Heart left ventricle (tissue), 16 donors: ENCODE measurements around the gene HOGA1. TPM values are rescaled to one million over a fixed set of nuclear protein-coding genes. Genes with fewer than 3 reads are reported as not detected.

ENCODE experiments used
- ATAC-seq, 4 donors: fragments of 200-7000 bp; cut with Tn5 transposase; one replicate each; pipeline ENCODE4 v1.9.1; 2020 to 2022; ENCODE audit warnings: moderate library complexity in 4 of 4, mild to moderate bottlenecking in 3 of 4, moderate number of reproducible peaks in 1 of 4
- DNase-seq, 5 donors: peaks; one replicate each; pipeline ENCODE4 v3.0.0-alpha.2; 2020
- H3K27ac ChIP-seq, 12 donors: fragments of 200-600 bp; sonication (generic) in 4 of 12; one replicate each; pipeline versions ENCODE4 v1.5.0 to v1.8.0; 2016 to 2022; ENCODE audit warnings: mild to moderate bottlenecking in 2 of 12
- H3K27me3 ChIP-seq, 9 donors: fragments of 200-600 bp; sonication (generic) in 2 of 9; one replicate each; pipeline versions ENCODE4 v1.5.1 to v1.8.0; 2016 to 2022; ENCODE audit warnings: mild to moderate bottlenecking in 3 of 9
- H3K36me3 ChIP-seq, 9 donors: fragments of 200-600 bp; sonication (generic) in 2 of 9; one replicate each; pipeline versions ENCODE4 v1.5.0 to v1.8.0; 2018 to 2022; ENCODE audit warnings: mild to moderate bottlenecking in 2 of 9
- H3K4me1 ChIP-seq, 12 donors: fragments of 200-600 bp; sonication (generic) in 4 of 12; one replicate each; pipeline versions ENCODE4 v1.5.0 to v1.8.0; 2016 to 2022; ENCODE audit warnings: mild to moderate bottlenecking in 3 of 12
- H3K4me3 ChIP-seq, 12 donors: fragments of 200-600 bp; sonication (generic) in 4 of 12; one replicate each; pipeline versions ENCODE4 v1.5.0 to v1.8.0; 2017 to 2022; ENCODE audit warnings: mild to moderate bottlenecking in 9 of 12, moderate library complexity in 4 of 12
- H3K9me3 ChIP-seq, 12 donors: fragments of 200-600 bp; sonication (generic) in 4 of 12; one replicate each; pipeline versions ENCODE4 v1.5.0 to v1.8.0; 2016 to 2022; ENCODE audit warnings: mild to moderate bottlenecking in 1 of 12
- CTCF ChIP-seq, 12 donors: fragments of 200-600 bp; sonication (generic) in 4 of 12; IDR thresholded peaks; one replicate each; pipeline versions ENCODE4 v1.5.0 to v1.8.0; 2018 to 2022; ENCODE audit warnings: antibody characterized with exemption in 12 of 12, mild to moderate bottlenecking in 5 of 12
- POLR2A ChIP-seq, 2 donors: fragments of 450-650 bp; IDR thresholded peaks; one replicate each; pipeline ENCODE4 v1.6.1; 2017; ENCODE audit warnings: antibody characterized with exemption in 2 of 2, mild to moderate bottlenecking in 2 of 2, moderate library complexity in 2 of 2
- WGBS, 4 donors: extraction: QIAGEN DNeasy Blood & Tissue Kit in 2 of 4; methylation state at CpG; one replicate each; pipeline versions ENCODE4 v1.1.5 to v1.1.7; 2013 to 2018; 5-methylcytosine and 5-hydroxymethylcytosine counted together
- intact Hi-C, 10 donors: fragments of 100-400 bp; cut with DNase I; formaldehyde crosslinking; loops; one replicate each; pipeline versions ENCODE4 v1.11.1 to v1.14.2; 2022
- polyA plus RNA-seq, 2 donors: library from polyadenylated mRNA; stranded (reverse); fragments of 200-250 nt; gene quantifications; one replicate each; pipeline ENCODE4 v1.2.3, GENCODE V29; 2013
- total RNA-seq, 9 donors: library from RNA; depleted of rRNA in 2 of 9; stranded (reverse); fragments of >200 nt in 2 of 9; fragmentation: NEBNext Ultra II Directional in 3 of 9; extraction: Animal tissue kit (Norgen Biotek cat#: 25700) in 3 of 9; gene quantifications; one replicate each; pipeline versions ENCODE4 v1.1.0 to v1.2.4, GENCODE V29; 2016 to 2023
- donor health status: ischemic (EF 13 %, LVEDD 7.1; RV severe dilation, severe dysfunction).
- donor health status: healthy with polysubstance abuse.
- donor health status: DM: no; HTN: yes; CAD: no.
- donor health status: DM: no; HTN: no; CAD: no.
- donor health status: ischemic (EF 25% LVEDD 6.9; RV normal size, moderate dysfunction).
- donor health status: ischemic (EF 25% LVEDD 5.7; RV mildly dilated, moderate dysfunction).
- donor health status: healthy.
- donor health status: DM: yes; HTN: yes; CAD: no.
- donor health status: ischemic (EF 35%, LVEDD 5.7; RV mildly dilated, moderate dysfunction).
- donor health status: nonischemic (EF 11% LVEDD 7.7; RV severe dilation, severe dysfunction).
- donor health status: DM: yes; HTN: yes; CAD: no.
- donor health status: PGD.
- donor health status: ischemic (EF 29% LVEDD 5.4; RV normal size, mild dysfunction).
- donor health status: nonischemic (EF 23%, LVEDD 6.1; RV moderate dilation, normal function).

The HOGA1 gene
- total and polyA plus RNA-seq, 11 donors = 7.5 to 82.6 (median 20.4) TPM

DNA sequence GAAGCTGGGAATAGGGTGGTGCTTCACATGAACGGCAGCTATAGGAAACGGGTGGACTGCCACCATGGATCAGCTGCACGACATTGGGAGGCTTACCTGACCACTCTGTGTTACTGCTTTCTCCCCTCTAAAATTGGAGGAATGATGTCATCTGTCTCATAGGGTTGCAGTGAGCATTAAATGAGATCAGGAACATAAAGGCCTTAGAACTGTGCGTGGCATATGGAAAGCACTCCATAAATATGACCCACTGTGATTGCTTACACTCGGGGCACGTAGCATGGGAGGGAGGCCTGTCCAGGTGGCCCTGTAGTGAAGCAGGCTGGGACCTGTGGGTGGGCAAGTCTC, 15.1 kb downstream of the HOGA1 start:
- Histone ChIP-seq H3K9me3 (no peaks in the 10 kb centered on the region), H3K36me3 (no peaks in the 10 kb centered on the region), H3K27ac (peak overlapping the region in 5 of 12 donors; percentile 61 to 93 (median 90)), H3K4me1 (peaks cover 0 to 62% (median 19%) of the 10 kb centered on the region in 12 donors), H3K4me3 (no peak overlapping the region), H3K27me3 (no peaks in the 10 kb centered on the region)
- intact Hi-C loops = no loop called here
- WGBS, 4 donors = 76 to 89% (median 79%) methylated on average over 6 of the region's 6 CpGs
- ATAC-seq (no peak), DNase-seq (no peak)
- no peak for TF ChIP-seq POLR2A (IDR thresholded peaks at IDR 0.05)
- no peak for TF ChIP-seq CTCF (IDR thresholded peaks at IDR 0.05)

DNA sequence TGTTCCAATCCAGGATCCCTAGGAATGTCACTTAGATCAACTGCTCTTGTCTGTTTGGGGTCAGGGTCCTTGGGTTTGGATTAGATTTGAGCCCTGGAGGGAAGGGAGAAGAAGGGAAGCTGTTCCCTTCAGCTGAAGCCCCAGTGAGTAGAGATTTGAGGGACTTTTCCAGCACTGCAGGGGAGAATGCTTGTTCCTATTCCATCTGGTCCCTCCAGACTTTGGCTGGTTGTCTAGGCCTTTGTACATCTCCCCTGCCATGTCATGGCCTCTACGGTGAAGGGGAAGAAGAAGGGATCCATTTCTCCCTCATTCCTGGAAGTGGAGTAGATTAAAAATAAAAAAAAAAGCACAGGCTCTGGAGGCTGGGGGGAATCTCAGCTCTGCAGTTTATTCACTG, 16.4 kb downstream of the HOGA1 start:
- Histone ChIP-seq H3K4me3 (no peak overlapping the region), H3K27me3 (no peaks in the 10 kb centered on the region), H3K27ac (peak overlapping the region in 7 of 12 donors; percentile 49 to 91 (median 86)), H3K9me3 (no peaks in the 10 kb centered on the region), H3K36me3 (no peaks in the 10 kb centered on the region), H3K4me1 (peaks cover 0 to 54% (median 17%) of the 10 kb centered on the region in 12 donors)
- no peak for ATAC-seq
- WGBS, 4 donors = 72 to 93% (median 86%) methylated on average over 1 of the region's 1 CpG
- no peak for TF ChIP-seq CTCF (IDR thresholded peaks at IDR 0.05)
- TF ChIP-seq POLR2A (IDR thresholded peaks at IDR 0.05) = no peak
- intact Hi-C loops = no loop called here
- DNase-seq = no peak

- H3K4me3 ChIP-seq = no peak overlapping the region
- ATAC-seq (peak; percentile 74 to 83 (median 78)), DNase-seq (peak; percentile 37 to 84 (median 69))
- no peaks in the 10 kb centered on the region for H3K27me3 ChIP-seq
- intact Hi-C loops = no loop called here
- H3K27ac ChIP-seq = peak overlapping the region; percentile 15 to 91 (median 70)
- H3K9me3 ChIP-seq = no peaks in the 10 kb centered on the region
- TF ChIP-seq POLR2A (IDR thresholded peaks at IDR 0.05) (peak in 1 of 2 donors; percentile 17), CTCF (IDR thresholded peaks at IDR 0.05) (no peak)
- H3K4me1 ChIP-seq = peaks cover 0 to 45% (median 12%) of the 10 kb centered on the region in 12 donors
- no peaks in the 10 kb centered on the region for H3K36me3 ChIP-seq
- WGBS, 4 donors = 68 to 72% (median 70%) methylated on average over 10 to 21 of the region's 21 CpGs
Observed at GRCh38 chr10:97601268-97602215, 17.4 kb downstream of the HOGA1 start.

GRCh38 chr10:97607095-97607636, 23.0 kb downstream of the HOGA1 start:
- intact Hi-C loops = no loop called here
- WGBS, 4 donors = 90 to 94% (median 93%) methylated on average over 5 of the region's 5 CpGs
- Histone ChIP-seq H3K36me3 (no peaks in the 10 kb centered on the region), H3K27ac (peak overlapping the region in 7 of 12 donors; percentile 23 to 87 (median 78)), H3K4me1 (peaks cover 0 to 37% (median 7%) of the 10 kb centered on the region in 12 donors), H3K27me3 (no peaks in the 10 kb centered on the region), H3K4me3 (no peak overlapping the region), H3K9me3 (no peaks in the 10 kb centered on the region)
- ATAC-seq (no peak), DNase-seq (no peak)
- TF ChIP-seq CTCF (IDR thresholded peaks at IDR 0.05) (no peak), POLR2A (IDR thresholded peaks at IDR 0.05) (no peak)
